ENCODE results near the gene ST7. TPM values are rescaled to one million over a fixed set of nuclear protein-coding genes. Genes with fewer than 3 reads are reported as not detected.

The ST7 gene
- total and polyA plus RNA-seq, 2 experiments from 2014 or later = 9.9 to 18.3 TPM

DNA sequence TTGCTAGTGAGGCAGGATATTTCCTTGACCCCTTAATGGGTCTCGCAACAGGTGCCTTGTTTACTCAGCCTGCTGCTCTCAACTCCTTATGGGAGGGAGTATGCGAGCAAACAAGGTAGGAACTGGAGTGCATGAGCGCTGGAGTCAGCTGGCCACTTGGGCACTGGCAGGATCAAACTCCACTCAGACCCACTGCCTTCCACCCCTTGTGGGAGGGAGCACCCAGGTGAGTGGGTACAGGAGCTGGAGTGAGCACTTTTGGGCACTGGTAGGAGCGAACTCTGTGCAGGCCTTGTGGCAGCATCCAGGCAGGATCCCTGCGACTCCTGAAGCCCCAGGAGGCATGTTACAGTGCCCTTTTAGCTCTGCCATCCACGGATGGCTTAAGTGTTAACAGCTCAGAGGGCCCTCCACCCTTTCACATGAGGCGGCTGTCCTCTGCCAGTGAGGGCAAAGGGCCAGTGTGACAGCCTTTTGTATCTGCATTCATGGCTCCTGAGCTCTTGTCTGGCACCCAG is 123.2 kb downstream of the ST7 start:
- Mint-ChIP-seq H3K27ac (no peak overlapping the region), H3K4me3 (no peak overlapping the region), H3K27me3 (ENCODE audit: insufficient read depth, low read depth, poor library complexity) (peaks cover 4% of the 10 kb centered on the region), H3K36me3 (ENCODE audit: low read depth) (peaks cover 17% of the 10 kb centered on the region; the same call in 2 of the 3 replicates), H3K4me1 (peaks cover 7% of the 10 kb centered on the region; the same call in 2 of the 3 replicates), H3K9me3 (peaks cover 21% of the 10 kb centered on the region; the same call in 2 of the 3 replicates)
- Histone ChIP-seq H3K27me3 (ENCODE audit: insufficient read depth) (no peaks in the 10 kb centered on the region), H3F3A (replicated peaks; ENCODE audit: low read depth) (no peaks in the 10 kb centered on the region), H3K4me2 (no peak overlapping the region), H3K9me2 (ENCODE audit: insufficient read depth) (no peaks in the 10 kb centered on the region), H3K4me1 (ENCODE audit: insufficient read depth) (0 out of 2 replicates have a peak, but pooled peaks cover 5% of the 10 kb centered on the region), H3K79me2 (replicated peaks; ENCODE audit: insufficient read depth) (peaks cover 4% of the 10 kb centered on the region; the same call in 1 of the 2 replicates), H2AFZ (no peak overlapping the region), H3K36me3 (ENCODE audit: insufficient read depth) (no peaks in the 10 kb centered on the region), H4K20me1 (replicated peaks; ENCODE audit: insufficient read depth) (no peaks in the 10 kb centered on the region), H3K27ac (ENCODE audit: low read depth) (no peak overlapping the region), H3K4me3 (no peak overlapping the region)
- TF ChIP-seq POLR2AphosphoS5 (IDR thresholded peaks at IDR 0.05; ENCODE audit: low read depth) (no peak), JUNB (IDR thresholded peaks at IDR 0.05; ENCODE audit: unreplicated experiment) (no peak), CREB1 (CRISPR knock-in tag; IDR thresholded peaks at IDR 0.05; ENCODE audit: low read depth) (no peak), EZH2 (IDR thresholded peaks at IDR 0.05; ENCODE audit: low read depth, unreplicated experiment) (no peak), STAT1 (IDR thresholded peaks at IDR 0.05; ENCODE audit: unreplicated experiment) (no peak), ZNF331 (CRISPR knock-in tag; IDR thresholded peaks at IDR 0.05; ENCODE audit: low read depth) (no peak), EZH2phosphoT487 (IDR thresholded peaks at IDR 0.05; ENCODE audit: unreplicated experiment) (no peak), ZNF114 (CRISPR knock-in tag; IDR thresholded peaks at IDR 0.05) (no peak), NANOG (IDR thresholded peaks at IDR 0.05; ENCODE audit: borderline replicate concordance) (no peak)
- TF ChIP-seq, protein P1, sequence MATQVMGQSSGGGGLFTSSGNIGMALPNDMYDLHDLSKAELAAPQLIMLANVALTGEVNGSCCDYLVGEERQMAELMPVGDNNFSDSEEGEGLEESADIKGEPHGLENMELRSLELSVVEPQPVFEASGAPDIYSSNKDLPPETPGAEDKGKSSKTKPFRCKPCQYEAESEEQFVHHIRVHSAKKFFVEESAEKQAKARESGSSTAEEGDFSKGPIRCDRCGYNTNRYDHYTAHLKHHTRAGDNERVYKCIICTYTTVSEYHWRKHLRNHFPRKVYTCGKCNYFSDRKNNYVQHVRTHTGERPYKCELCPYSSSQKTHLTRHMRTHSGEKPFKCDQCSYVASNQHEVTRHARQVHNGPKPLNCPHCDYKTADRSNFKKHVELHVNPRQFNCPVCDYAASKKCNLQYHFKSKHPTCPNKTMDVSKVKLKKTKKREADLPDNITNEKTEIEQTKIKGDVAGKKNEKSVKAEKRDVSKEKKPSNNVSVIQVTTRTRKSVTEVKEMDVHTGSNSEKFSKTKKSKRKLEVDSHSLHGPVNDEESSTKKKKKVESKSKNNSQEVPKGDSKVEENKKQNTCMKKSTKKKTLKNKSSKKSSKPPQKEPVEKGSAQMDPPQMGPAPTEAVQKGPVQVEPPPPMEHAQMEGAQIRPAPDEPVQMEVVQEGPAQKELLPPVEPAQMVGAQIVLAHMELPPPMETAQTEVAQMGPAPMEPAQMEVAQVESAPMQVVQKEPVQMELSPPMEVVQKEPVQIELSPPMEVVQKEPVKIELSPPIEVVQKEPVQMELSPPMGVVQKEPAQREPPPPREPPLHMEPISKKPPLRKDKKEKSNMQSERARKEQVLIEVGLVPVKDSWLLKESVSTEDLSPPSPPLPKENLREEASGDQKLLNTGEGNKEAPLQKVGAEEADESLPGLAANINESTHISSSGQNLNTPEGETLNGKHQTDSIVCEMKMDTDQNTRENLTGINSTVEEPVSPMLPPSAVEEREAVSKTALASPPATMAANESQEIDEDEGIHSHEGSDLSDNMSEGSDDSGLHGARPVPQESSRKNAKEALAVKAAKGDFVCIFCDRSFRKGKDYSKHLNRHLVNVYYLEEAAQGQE (IDR thresholded peaks at IDR 0.05; ENCODE audit: unreplicated experiment) = no peak
- TF ChIP-seq, protein P2, sequence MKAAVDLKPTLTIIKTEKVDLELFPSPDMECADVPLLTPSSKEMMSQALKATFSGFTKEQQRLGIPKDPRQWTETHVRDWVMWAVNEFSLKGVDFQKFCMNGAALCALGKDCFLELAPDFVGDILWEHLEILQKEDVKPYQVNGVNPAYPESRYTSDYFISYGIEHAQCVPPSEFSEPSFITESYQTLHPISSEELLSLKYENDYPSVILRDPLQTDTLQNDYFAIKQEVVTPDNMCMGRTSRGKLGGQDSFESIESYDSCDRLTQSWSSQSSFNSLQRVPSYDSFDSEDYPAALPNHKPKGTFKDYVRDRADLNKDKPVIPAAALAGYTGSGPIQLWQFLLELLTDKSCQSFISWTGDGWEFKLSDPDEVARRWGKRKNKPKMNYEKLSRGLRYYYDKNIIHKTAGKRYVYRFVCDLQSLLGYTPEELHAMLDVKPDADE (IDR thresholded peaks at IDR 0.05) = no peak
- TF ChIP-seq, protein P3, sequence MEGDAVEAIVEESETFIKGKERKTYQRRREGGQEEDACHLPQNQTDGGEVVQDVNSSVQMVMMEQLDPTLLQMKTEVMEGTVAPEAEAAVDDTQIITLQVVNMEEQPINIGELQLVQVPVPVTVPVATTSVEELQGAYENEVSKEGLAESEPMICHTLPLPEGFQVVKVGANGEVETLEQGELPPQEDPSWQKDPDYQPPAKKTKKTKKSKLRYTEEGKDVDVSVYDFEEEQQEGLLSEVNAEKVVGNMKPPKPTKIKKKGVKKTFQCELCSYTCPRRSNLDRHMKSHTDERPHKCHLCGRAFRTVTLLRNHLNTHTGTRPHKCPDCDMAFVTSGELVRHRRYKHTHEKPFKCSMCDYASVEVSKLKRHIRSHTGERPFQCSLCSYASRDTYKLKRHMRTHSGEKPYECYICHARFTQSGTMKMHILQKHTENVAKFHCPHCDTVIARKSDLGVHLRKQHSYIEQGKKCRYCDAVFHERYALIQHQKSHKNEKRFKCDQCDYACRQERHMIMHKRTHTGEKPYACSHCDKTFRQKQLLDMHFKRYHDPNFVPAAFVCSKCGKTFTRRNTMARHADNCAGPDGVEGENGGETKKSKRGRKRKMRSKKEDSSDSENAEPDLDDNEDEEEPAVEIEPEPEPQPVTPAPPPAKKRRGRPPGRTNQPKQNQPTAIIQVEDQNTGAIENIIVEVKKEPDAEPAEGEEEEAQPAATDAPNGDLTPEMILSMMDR (conservative IDR thresholded peaks at IDR 0.05; ENCODE audit: low read depth in 2 of 2) = no peak
- TF ChIP-seq, protein P4, sequence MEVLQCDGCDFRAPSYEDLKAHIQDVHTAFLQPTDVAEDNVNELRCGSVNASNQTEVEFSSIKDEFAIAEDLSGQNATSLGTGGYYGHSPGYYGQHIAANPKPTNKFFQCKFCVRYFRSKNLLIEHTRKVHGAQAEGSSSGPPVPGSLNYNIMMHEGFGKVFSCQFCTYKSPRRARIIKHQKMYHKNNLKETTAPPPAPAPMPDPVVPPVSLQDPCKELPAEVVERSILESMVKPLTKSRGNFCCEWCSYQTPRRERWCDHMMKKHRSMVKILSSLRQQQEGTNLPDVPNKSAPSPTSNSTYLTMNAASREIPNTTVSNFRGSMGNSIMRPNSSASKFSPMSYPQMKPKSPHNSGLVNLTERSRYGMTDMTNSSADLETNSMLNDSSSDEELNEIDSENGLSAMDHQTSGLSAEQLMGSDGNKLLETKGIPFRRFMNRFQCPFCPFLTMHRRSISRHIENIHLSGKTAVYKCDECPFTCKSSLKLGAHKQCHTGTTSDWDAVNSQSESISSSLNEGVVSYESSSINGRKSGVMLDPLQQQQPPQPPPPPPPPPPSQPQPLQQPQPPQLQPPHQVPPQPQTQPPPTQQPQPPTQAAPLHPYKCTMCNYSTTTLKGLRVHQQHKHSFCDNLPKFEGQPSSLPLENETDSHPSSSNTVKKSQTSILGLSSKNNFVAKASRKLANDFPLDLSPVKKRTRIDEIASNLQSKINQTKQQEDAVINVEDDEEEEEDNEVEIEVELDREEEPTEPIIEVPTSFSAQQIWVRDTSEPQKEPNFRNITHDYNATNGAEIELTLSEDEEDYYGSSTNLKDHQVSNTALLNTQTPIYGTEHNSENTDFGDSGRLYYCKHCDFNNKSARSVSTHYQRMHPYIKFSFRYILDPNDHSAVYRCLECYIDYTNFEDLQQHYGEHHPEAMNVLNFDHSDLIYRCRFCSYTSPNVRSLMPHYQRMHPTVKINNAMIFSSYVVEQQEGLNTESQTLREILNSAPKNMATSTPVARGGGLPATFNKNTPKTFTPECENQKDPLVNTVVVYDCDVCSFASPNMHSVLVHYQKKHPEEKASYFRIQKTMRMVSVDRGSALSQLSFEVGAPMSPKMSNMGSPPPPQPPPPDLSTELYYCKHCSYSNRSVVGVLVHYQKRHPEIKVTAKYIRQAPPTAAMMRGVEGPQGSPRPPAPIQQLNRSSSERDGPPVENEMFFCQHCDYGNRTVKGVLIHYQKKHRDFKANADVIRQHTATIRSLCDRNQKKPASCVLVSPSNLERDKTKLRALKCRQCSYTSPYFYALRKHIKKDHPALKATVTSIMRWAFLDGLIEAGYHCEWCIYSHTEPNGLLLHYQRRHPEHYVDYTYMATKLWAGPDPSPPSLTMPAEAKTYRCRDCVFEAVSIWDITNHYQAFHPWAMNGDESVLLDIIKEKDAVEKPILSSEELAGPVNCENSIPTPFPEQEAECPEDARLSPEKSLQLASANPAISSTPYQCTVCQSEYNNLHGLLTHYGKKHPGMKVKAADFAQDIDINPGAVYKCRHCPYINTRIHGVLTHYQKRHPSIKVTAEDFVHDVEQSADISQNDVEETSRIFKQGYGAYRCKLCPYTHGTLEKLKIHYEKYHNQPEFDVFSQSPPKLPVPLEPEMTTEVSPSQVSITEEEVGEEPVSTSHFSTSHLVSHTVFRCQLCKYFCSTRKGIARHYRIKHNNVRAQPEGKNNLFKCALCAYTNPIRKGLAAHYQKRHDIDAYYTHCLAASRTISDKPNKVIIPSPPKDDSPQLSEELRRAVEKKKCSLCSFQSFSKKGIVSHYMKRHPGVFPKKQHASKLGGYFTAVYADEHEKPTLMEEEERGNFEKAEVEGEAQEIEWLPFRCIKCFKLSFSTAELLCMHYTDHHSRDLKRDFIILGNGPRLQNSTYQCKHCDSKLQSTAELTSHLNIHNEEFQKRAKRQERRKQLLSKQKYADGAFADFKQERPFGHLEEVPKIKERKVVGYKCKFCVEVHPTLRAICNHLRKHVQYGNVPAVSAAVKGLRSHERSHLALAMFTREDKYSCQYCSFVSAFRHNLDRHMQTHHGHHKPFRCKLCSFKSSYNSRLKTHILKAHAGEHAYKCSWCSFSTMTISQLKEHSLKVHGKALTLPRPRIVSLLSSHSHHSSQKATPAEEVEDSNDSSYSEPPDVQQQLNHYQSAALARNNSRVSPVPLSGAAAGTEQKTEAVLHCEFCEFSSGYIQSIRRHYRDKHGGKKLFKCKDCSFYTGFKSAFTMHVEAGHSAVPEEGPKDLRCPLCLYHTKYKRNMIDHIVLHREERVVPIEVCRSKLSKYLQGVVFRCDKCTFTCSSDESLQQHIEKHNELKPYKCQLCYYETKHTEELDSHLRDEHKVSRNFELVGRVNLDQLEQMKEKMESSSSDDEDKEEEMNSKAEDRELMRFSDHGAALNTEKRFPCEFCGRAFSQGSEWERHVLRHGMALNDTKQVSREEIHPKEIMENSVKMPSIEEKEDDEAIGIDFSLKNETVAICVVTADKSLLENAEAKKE (CRISPR knock-in tag; IDR thresholded peaks at IDR 0.05) = no peak
- no peak for ATAC-seq
- no peak for DNase-seq (ENCODE audit: low spot score)
